ENCODE data around the gene NDUFC2.

Gene NDUFC2

DNA sequence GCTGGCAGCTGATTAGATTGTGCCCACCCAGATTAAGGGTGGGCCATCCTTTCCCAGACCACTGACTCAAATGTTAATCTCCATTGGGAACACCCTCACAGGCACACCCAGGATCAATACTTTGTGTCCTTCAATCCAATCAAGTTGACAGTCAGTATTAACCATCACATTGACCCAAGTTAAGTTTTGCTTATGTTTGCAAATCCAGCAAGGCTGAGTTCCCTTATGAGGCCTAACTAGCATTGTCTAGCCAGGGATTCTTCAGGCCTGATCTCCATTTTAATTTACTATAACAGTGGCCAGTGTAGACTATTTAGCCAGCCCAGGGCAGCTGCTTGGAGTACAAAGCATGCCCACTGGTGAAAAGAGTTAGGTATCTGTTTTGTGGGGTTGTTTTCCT is 54.3 kb downstream of the NDUFC2 start:
- Histone ChIP-seq H3K4me1 (ENCODE audit: insufficient read depth, low read length, severe bottlenecking) (no peaks in the 10 kb centered on the region), H3K36me3 (ENCODE audit: insufficient read depth, low read length) (no peaks in the 10 kb centered on the region), H3K4me2 (ENCODE audit: low read length) (no peak overlapping the region), H3K27me3 (ENCODE audit: insufficient read depth, low read length) (no peaks in the 10 kb centered on the region), H2AFZ (ENCODE audit: low read length) (no peak overlapping the region), H3K27ac (ENCODE audit: low read depth, low read length, poor library complexity, severe bottlenecking) (no peak overlapping the region), H3K79me2 (ENCODE audit: insufficient read depth, low read length) (no peaks in the 10 kb centered on the region), H4K20me1 (ENCODE audit: insufficient read depth, low read length) (no peaks in the 10 kb centered on the region), H3K4me3 (ENCODE audit: low read depth, low read length, poor library complexity, severe bottlenecking) (no peak overlapping the region), H3K9me3 (ENCODE audit: low read length) (no peaks in the 10 kb centered on the region), H3K9ac (ENCODE audit: low read length) (no peak overlapping the region), H3K9me2 (ENCODE audit: low read depth, low read length) (no peaks in the 10 kb centered on the region), H3F3A (ENCODE audit: insufficient read depth, low read length) (no peaks in the 10 kb centered on the region)
- TF ChIP-seq, protein P1, sequence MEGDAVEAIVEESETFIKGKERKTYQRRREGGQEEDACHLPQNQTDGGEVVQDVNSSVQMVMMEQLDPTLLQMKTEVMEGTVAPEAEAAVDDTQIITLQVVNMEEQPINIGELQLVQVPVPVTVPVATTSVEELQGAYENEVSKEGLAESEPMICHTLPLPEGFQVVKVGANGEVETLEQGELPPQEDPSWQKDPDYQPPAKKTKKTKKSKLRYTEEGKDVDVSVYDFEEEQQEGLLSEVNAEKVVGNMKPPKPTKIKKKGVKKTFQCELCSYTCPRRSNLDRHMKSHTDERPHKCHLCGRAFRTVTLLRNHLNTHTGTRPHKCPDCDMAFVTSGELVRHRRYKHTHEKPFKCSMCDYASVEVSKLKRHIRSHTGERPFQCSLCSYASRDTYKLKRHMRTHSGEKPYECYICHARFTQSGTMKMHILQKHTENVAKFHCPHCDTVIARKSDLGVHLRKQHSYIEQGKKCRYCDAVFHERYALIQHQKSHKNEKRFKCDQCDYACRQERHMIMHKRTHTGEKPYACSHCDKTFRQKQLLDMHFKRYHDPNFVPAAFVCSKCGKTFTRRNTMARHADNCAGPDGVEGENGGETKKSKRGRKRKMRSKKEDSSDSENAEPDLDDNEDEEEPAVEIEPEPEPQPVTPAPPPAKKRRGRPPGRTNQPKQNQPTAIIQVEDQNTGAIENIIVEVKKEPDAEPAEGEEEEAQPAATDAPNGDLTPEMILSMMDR (IDR thresholded peaks at IDR 0.05; ENCODE audit: low read length): no peak
- TF ChIP-seq EZH2 (IDR thresholded peaks at IDR 0.05; ENCODE audit: borderline replicate concordance, low read length): no peak

DNA sequence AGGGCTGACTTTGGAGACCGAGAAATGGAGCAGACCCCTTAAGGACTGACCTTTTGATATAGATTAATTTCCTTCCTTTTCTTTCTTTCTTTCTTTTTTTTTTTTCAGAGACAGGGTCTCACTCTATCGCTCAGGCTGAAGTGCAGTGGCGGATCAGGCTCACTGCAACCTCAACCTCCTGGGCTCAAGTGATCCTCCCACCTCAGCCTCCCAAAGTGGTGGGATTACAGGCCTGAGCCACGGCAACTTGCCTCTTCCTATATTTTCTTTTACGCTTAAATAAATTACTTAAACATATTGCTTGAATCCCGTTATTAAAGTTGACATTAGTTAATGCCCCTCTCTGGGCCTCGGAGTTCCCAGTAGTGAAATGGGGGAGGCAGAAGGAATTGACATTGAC is 56.2 kb downstream of the NDUFC2 start:
- Histone ChIP-seq H3K9me3 (ENCODE audit: low read length) (no peaks in the 10 kb centered on the region), H3K9ac (ENCODE audit: low read length) (no peak overlapping the region), H3K4me2 (ENCODE audit: low read length) (no peak overlapping the region)

DNA sequence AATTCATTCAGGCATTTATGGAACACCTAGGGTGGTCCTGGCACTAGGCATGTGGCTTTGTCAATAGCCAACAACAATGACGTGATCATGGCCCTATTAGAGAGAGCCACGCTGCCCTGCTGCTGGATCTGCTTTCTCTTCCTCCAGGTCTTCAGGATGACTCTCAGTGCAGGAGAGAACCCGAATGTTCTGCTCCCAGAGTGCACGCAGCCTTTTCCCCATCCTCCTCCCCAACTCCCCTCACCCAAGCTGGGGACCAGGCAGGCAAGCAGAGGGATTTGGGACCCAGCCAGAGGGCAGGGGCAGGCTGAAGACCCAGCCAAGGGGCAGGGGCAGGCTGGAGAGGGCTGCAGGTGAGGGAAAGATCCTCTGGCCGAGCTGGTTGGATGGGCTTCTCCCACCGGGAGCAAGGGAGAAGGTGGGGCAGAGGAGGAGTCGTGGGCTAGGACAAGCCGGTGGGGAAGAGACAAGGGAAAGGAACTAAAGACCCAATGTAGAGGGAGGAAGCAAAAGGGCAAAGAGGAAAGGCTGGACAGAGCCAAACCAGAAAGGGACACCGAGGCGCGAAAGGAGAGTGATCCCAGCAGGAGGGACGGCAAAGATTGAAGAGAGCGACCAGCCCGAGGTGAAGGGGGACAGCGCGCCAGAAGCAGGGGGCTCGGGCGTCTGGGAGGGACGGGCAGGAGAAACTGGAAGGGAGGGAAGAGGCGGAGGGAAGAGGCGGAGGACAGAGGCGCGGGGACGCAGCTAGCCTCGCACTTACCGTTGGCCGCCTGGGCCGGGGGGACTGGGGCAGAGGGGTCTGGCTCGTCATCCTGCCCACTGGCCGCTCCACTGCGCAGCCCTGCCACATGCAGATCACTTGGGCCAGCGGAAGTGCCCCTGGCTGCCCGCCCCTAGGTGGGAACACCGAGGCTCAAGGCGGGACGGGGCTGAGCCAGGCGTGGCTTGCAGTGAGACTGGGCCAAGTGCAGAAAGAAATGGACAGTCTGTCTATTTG is 57.0 kb downstream of the NDUFC2 start, which contains the start of gene KCTD14:
Gene KCTD14, minus strand, starts transcription at position 880 of the 1,000 bp plus-strand sequence. Its CDS starts 27 bp downstream, at position 853.
- no peaks in the 10 kb centered on the region for H3K4me1 ChIP-seq (ENCODE audit: insufficient read depth, low read length, severe bottlenecking)
- H3K4me3 ChIP-seq (ENCODE audit: low read depth, low read length, poor library complexity, severe bottlenecking): no peak within 1 kb of the TSS
- no peak within 1 kb of the TSS for H2AFZ ChIP-seq (ENCODE audit: low read length)
- H3F3A ChIP-seq (ENCODE audit: insufficient read depth, low read length): no peaks in the 10 kb centered on the region
- no peaks in the 10 kb centered on the region for H3K9me3 ChIP-seq (ENCODE audit: low read length)
- no peak within 1 kb of the TSS for H3K27ac ChIP-seq (ENCODE audit: low read depth, low read length, poor library complexity, severe bottlenecking)
- TF ChIP-seq, protein P1 (IDR thresholded peaks at IDR 0.05; ENCODE audit: low read length): no peak
- TF ChIP-seq EZH2 (IDR thresholded peaks at IDR 0.05; ENCODE audit: borderline replicate concordance, low read length): no peak
- no peaks in the 10 kb centered on the region for H3K9me2 ChIP-seq (ENCODE audit: low read depth, low read length)
- H3K4me2 ChIP-seq (ENCODE audit: low read length): no peak within 1 kb of the TSS
- H4K20me1 ChIP-seq (ENCODE audit: insufficient read depth, low read length): no peaks in the 10 kb centered on the region
- H3K36me3 ChIP-seq (ENCODE audit: insufficient read depth, low read length): no peaks in the 10 kb centered on the region
- H3K27me3 ChIP-seq (ENCODE audit: insufficient read depth, low read length): no peaks in the 10 kb centered on the region
- no peak within 1 kb of the TSS for H3K9ac ChIP-seq (ENCODE audit: low read length)
- H3K79me2 ChIP-seq (ENCODE audit: insufficient read depth, low read length): no peaks in the 10 kb centered on the region

More for the DNA sequence above, 56.2 kb downstream of the NDUFC2 start:
- no peaks in the 10 kb centered on the region for H3K27me3 ChIP-seq (ENCODE audit: insufficient read depth, low read length)
- H4K20me1 ChIP-seq (ENCODE audit: insufficient read depth, low read length): no peaks in the 10 kb centered on the region
- no peaks in the 10 kb centered on the region for H3K79me2 ChIP-seq (ENCODE audit: insufficient read depth, low read length)
- TF ChIP-seq, protein P1 (IDR thresholded peaks at IDR 0.05; ENCODE audit: low read length): no peak
- TF ChIP-seq EZH2 (IDR thresholded peaks at IDR 0.05; ENCODE audit: borderline replicate concordance, low read length): no peak
- no peak overlapping the region for H3K27ac ChIP-seq (ENCODE audit: low read depth, low read length, poor library complexity, severe bottlenecking)
- H3K36me3 ChIP-seq (ENCODE audit: insufficient read depth, low read length): no peaks in the 10 kb centered on the region
- H3F3A ChIP-seq (ENCODE audit: insufficient read depth, low read length): no peaks in the 10 kb centered on the region
- no peaks in the 10 kb centered on the region for H3K9me2 ChIP-seq (ENCODE audit: low read depth, low read length)
- no peaks in the 10 kb centered on the region for H3K4me1 ChIP-seq (ENCODE audit: insufficient read depth, low read length, severe bottlenecking)
- no peak overlapping the region for H2AFZ ChIP-seq (ENCODE audit: low read length)
- no peak overlapping the region for H3K4me3 ChIP-seq (ENCODE audit: low read depth, low read length, poor library complexity, severe bottlenecking)
